Upper lobe of left lung (tissue), 6 donors: ENCODE measurements around the gene CLDN15. TPM values are rescaled to one million over a fixed set of nuclear protein-coding genes. Genes with fewer than 3 reads are reported as not detected.
"Not testable (repeated sequence)": the region's sequence is repeated elsewhere in the genome, so short reads cannot be mapped to it uniquely, and the experiment has no call there.

Source experiments
- ATAC-seq, 2 donors: fragments of 200-7000 bp; cut with Tn5 transposase; one replicate each; pipeline ENCODE4 v1.9.1; 2022; ENCODE audit warnings: mild to moderate bottlenecking in 2 of 2, moderate library complexity in 2 of 2; ENCODE audit not compliant: low FRiP score in 2 of 2
- DNase-seq, 2 donors: peaks; one replicate each; pipeline ENCODE4 v3.0.0-alpha.2; 2019 to 2020
- H3K27ac ChIP-seq, 4 donors: fragments of 200-600 bp; sonication (generic); one replicate each; pipeline ENCODE4 v1.5.1; 2016 to 2019
- H3K27me3 ChIP-seq, 4 donors: fragments of 200-600 bp; sonication (generic); one replicate each; pipeline ENCODE4 v1.5.1; 2017 to 2019
- H3K36me3 ChIP-seq, 4 donors: fragments of 200-600 bp; sonication (generic); one replicate each; pipeline ENCODE4 v1.5.1; 2016 to 2019
- H3K4me1 ChIP-seq, 4 donors: fragments of 200-600 bp; sonication (generic); one replicate each; pipeline ENCODE4 v1.5.1; 2018 to 2019
- H3K4me3 ChIP-seq, 4 donors: fragments of 200-600 bp; sonication (generic); one replicate each; pipeline ENCODE4 v1.5.1; 2017 to 2019; ENCODE audit warnings: mild to moderate bottlenecking in 2 of 4, moderate library complexity in 1 of 4
- H3K9me3 ChIP-seq, 4 donors: fragments of 200-600 bp; sonication (generic); one replicate each; pipeline ENCODE4 v1.5.1; 2018 to 2019
- CTCF ChIP-seq, 6 experiments: fragments of 450-650 bp in 4 of 6; fragments of 200-600 bp in 2 of 6; sonication (generic) in 2 of 6; IDR thresholded peaks; one replicate each; pipeline ENCODE4 v1.5.1; 2016 to 2019; ENCODE audit warnings: antibody characterized with exemption in 6 of 6
- EP300 ChIP-seq, 4 donors: sonication (generic); formaldehyde crosslinking; IDR thresholded peaks; one replicate each; pipeline ENCODE4 v1.5.1; 2017; ENCODE audit warnings: antibody characterized with exemption in 4 of 4, control low read depth in 2 of 4
- POLR2A ChIP-seq, 4 donors: fragments of 450-650 bp; IDR thresholded peaks; one replicate each; pipeline ENCODE4 v1.5.1; 2016 to 2017; ENCODE audit warnings: antibody characterized with exemption in 4 of 4, mild to moderate bottlenecking in 2 of 4
- POLR2AphosphoS5 ChIP-seq, 2 donors: sonication (generic); formaldehyde crosslinking; IDR thresholded peaks; one replicate each; pipeline ENCODE4 v1.5.1; 2017; ENCODE audit warnings: antibody characterized with exemption in 2 of 2
- WGBS, 2 donors: methylation state at CpG; one replicate each; pipeline ENCODE4 v1.1.5; 2017 to 2018; 5-methylcytosine and 5-hydroxymethylcytosine counted together
- total RNA-seq, 6 donors: library from RNA; depleted of rRNA in 4 of 6; stranded (reverse); fragments of >200 nt in 4 of 6; gene quantifications; one replicate each; pipeline versions ENCODE4 v1.1.0 to v1.2.1, GENCODE V29; 2016 to 2021
- donor health status: DM: no; HTN: no; CAD: no; lungs with moderate emphysema.
- donor health status: DM: no; HTN: yes; CAD: no; lungs with severe emphysema.

Gene CLDN15
- total RNA-seq, result 10 to 100 TPM in 3 of 6 donors, 1 to 10 TPM in 3; 6.0 to 31.4 (median 8.8) TPM

GRCh38 chr7:101237206-101238067, at the start of gene CLDN15:
Gene CLDN15 (minus strand): TSS chr7:101237802. CDS start chr7:101237581, 221 bp downstream.
- H3K4me1 ChIP-seq, result peaks cover 41 to 53% (median 47%) of the 10 kb centered on the region in 4 donors
- ATAC-seq, result peak in 1 of 2 donors; percentile 85
- peak within 1 kb of the TSS; percentile 76 to 94 (median 88) for H3K27ac ChIP-seq
- TF ChIP-seq POLR2A (IDR thresholded peaks at IDR 0.05) (no peak), POLR2AphosphoS5 (IDR thresholded peaks at IDR 0.05) (peak in 1 of 2 donors; percentile 3)
- DNase-seq, result peak in 1 of 2 donors; percentile 40
- peaks cover 3 to 54% (median 25%) of the 10 kb centered on the region in 4 donors for H3K36me3 ChIP-seq
- H3K27me3 ChIP-seq, result no peaks in the 10 kb centered on the region
- no peaks in the 10 kb centered on the region for H3K9me3 ChIP-seq
- H3K4me3 ChIP-seq, result peak within 1 kb of the TSS in 1 of 4 donors; percentile 15
- 55 to 58% methylated on average over 19 to 31 of the region's 31 CpGs for WGBS, 2 donors

GRCh38 chr7:101287032-101287431, 49.4 kb upstream of the CLDN15 start:
- Histone ChIP-seq H3K4me3 (no peak overlapping the region), H3K27me3 (peaks cover 0 to 4% (median 0%) of the 10 kb centered on the region in 4 donors), H3K4me1 (peaks cover 0 to 3% (median 1%) of the 10 kb centered on the region in 4 donors), H3K9me3 (no peaks in the 10 kb centered on the region), H3K36me3 (no peaks in the 10 kb centered on the region), H3K27ac (no peak overlapping the region)
- ATAC-seq, result peak in 1 of 2 donors; percentile 52
- WGBS, 2 donors, result 40 to 57% methylated on average over 2 to 6 of the region's 6 CpGs
- peak in 1 of 2 donors; percentile 35 for DNase-seq
- TF ChIP-seq EP300 (IDR thresholded peaks at IDR 0.05), result no peak
- no peak for TF ChIP-seq CTCF (IDR thresholded peaks at IDR 0.05)
- TF ChIP-seq POLR2AphosphoS5 (IDR thresholded peaks at IDR 0.05), result no peak
- TF ChIP-seq POLR2A (IDR thresholded peaks at IDR 0.05), result no peak

GRCh38 chr7:101285880-101286279, 48.3 kb upstream of the CLDN15 start:
- H3K27ac ChIP-seq, H3K27me3 ChIP-seq, H3K4me1 ChIP-seq, H3K9me3 ChIP-seq, H3K4me3 ChIP-seq, H3K36me3 ChIP-seq: not testable (repeated sequence)
- peak in 1 of 2 donors; percentile 77 for DNase-seq
- peak in 1 of 2 donors; percentile 52 for ATAC-seq
- 54 to 66% methylated on average over 3 of the region's 3 CpGs for WGBS, 2 donors

- Histone ChIP-seq H3K9me3 (no peaks in the 10 kb centered on the region), H3K4me3 (no peak overlapping the region), H3K4me1 (peaks cover 0 to 3% (median 1%) of the 10 kb centered on the region in 4 donors), H3K36me3 (no peaks in the 10 kb centered on the region), H3K27me3 (no peaks in the 10 kb centered on the region), H3K27ac (no peak overlapping the region)
- no peak for TF ChIP-seq EP300 (IDR thresholded peaks at IDR 0.05)
- no peak for TF ChIP-seq POLR2A (IDR thresholded peaks at IDR 0.05)
- no peak for TF ChIP-seq CTCF (IDR thresholded peaks at IDR 0.05)
- no peak for TF ChIP-seq POLR2AphosphoS5 (IDR thresholded peaks at IDR 0.05)
- DNase-seq (no peak), ATAC-seq (no peak)
- 79 to 87% methylated on average over 9 of the region's 9 CpGs for WGBS, 2 donors
These were observed 47.6 kb upstream of the CLDN15 start for GRCh38 chr7:101285171-101285570.

- not testable (repeated sequence) for H3K4me1 ChIP-seq
These were observed 43.3 kb upstream of the CLDN15 start for GRCh38 chr7:101280912-101281311.

GRCh38 chr7:101278461-101279292, 41.1 kb upstream of the CLDN15 start:
- 83 to 89% methylated on average over 24 of the region's 24 CpGs for WGBS, 2 donors
- Histone ChIP-seq H3K27me3 (no peaks in the 10 kb centered on the region), H3K4me3 (no peak overlapping the region), H3K4me1 (peaks cover 0 to 3% (median 1%) of the 10 kb centered on the region in 4 donors), H3K9me3 (no peaks in the 10 kb centered on the region), H3K27ac (no peak overlapping the region), H3K36me3 (no peaks in the 10 kb centered on the region)
- no peak for DNase-seq
- ATAC-seq, result no peak
- no peak for TF ChIP-seq POLR2AphosphoS5 (IDR thresholded peaks at IDR 0.05)
- TF ChIP-seq EP300 (IDR thresholded peaks at IDR 0.05), result no peak
- TF ChIP-seq CTCF (IDR thresholded peaks at IDR 0.05), result no peak
- no peak for TF ChIP-seq POLR2A (IDR thresholded peaks at IDR 0.05)

More at GRCh38 chr7:101280912-101281311, 43.3 kb upstream of the CLDN15 start:
- WGBS, 2 donors, result 79 to 83% methylated on average over 8 of the region's 8 CpGs
- not testable (repeated sequence) for H3K27me3 ChIP-seq, ATAC-seq, H3K9me3 ChIP-seq, H3K36me3 ChIP-seq, H3K4me3 ChIP-seq, DNase-seq, H3K27ac ChIP-seq
